K562 (cell line): Measurements from ENCODE around the gene HOXC11.

Source experiments
- CEBPZ ChIP-seq: fragments of 150-350 bp; IDR thresholded peaks from 2 replicates; pipeline ENCODE4 v1.6.1; 2014; ENCODE audit warnings: low read depth, mild to moderate bottlenecking, low read length, borderline replicate concordance
- CHD2 ChIP-seq: IDR thresholded peaks from 2 replicates; pipeline ENCODE4 v1.6.1; 2011; ENCODE audit warnings: low read depth, low read length
- CHD7 ChIP-seq: fragments of 200-600 bp; sonication (generic); IDR thresholded peaks from one replicate; pipeline ENCODE4 v1.6.1; 2012; ENCODE audit warnings: mild to moderate bottlenecking, low read depth, low read length, inconsistent platforms
- RAD21 ChIP-seq, 2 experiments: fragments of 250-450 bp in 1 of 2; fragments of 450-650 bp in 1 of 2; sonication (Bioruptor Pico) in 1 of 2; formaldehyde crosslinking in 1 of 2; IDR thresholded peaks in 1 of 2; conservative IDR thresholded peaks in 1 of 2; 2 replicates each; pipeline versions ENCODE4 v1.4.0 to v1.8.0; 2020 to 2022; ENCODE audit warnings: mild to moderate bottlenecking in 2 of 2, moderate library complexity in 1 of 2
- TBP ChIP-seq: optimal IDR thresholded peaks from 2 replicates; pipeline ENCODE3; 2011; ENCODE audit warnings: low read depth, low read length, improper control_type of control experiment
- TF ChIP-seq, protein P1 (sequence below), 3 experiments: IDR thresholded peaks in 2 of 3; conservative IDR thresholded peaks in 1 of 3; 2 replicates each; pipeline ENCODE4 v1.5.1; 2011 to 2012; ENCODE audit warnings: low read length in 3 of 3, mild to moderate bottlenecking in 3 of 3, control low read depth in 2 of 3, improper control_type of control experiment in 1 of 3, inconsistent platforms in 1 of 3, low read depth in 1 of 3, mixed read lengths in 1 of 3, moderate library complexity in 1 of 3; ENCODE audit not compliant: insufficient read depth in 2 of 3

DNA sequence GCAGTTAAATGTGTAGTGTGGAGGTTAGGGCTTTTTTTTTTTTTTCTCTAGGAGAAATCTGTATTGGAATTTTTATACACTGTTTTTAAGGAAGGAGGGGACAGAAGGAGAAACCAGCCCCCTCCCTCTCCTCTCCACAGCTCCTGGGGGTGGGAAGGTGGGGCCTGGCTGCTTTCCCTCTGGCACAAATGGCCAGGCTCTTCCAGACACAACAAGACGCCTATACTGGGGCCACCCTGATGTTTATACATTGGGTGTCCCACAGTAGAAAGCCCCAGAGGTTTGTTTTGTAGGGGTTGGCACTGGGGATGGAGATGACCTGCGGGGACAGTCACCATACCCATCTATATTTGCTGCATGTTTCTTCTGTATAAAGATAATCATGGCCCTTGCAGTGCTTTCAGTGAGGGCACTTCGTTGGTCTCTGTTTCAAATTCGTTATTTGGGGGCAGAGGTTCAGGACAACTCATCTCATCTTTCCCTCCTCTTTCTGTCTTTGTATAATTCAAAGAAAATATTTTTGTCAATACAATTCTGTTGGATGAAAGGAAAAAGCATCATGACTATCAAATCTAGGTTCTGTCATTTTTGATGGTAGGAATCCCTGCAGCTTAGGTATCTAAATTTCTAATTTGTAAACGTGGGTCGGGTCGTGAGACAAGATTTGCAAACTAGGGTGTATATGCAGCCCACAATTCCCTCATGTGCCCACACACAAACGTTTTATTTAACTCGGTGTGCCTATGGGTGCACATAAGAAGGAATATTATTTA is 4.1 kb downstream of the HOXC11 start:
- no peak for TF ChIP-seq CHD7
- TF ChIP-seq, protein P1, sequence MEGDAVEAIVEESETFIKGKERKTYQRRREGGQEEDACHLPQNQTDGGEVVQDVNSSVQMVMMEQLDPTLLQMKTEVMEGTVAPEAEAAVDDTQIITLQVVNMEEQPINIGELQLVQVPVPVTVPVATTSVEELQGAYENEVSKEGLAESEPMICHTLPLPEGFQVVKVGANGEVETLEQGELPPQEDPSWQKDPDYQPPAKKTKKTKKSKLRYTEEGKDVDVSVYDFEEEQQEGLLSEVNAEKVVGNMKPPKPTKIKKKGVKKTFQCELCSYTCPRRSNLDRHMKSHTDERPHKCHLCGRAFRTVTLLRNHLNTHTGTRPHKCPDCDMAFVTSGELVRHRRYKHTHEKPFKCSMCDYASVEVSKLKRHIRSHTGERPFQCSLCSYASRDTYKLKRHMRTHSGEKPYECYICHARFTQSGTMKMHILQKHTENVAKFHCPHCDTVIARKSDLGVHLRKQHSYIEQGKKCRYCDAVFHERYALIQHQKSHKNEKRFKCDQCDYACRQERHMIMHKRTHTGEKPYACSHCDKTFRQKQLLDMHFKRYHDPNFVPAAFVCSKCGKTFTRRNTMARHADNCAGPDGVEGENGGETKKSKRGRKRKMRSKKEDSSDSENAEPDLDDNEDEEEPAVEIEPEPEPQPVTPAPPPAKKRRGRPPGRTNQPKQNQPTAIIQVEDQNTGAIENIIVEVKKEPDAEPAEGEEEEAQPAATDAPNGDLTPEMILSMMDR (IDR thresholded peaks at IDR 0.05 in 2 of 3, conservative IDR thresholded peaks at IDR 0.05 in 1 of 3; ENCODE audit: insufficient read depth in 2 of 3, low read depth in 1 of 3, low read length in 3 of 3), result no peak
- TF ChIP-seq TBP, result no peak
- TF ChIP-seq RAD21 (CRISPR knock-in tag; conservative IDR thresholded peaks at IDR 0.05 in 1 of 2, IDR thresholded peaks at IDR 0.05 in 1 of 2), result no peak
- TF ChIP-seq CHD2, result no peak
- no peak for TF ChIP-seq CEBPZ
